HG03521 (cell line): Measurements from ENCODE around the gene RDM1.
"Not testable (repeated sequence)": the region's sequence is repeated elsewhere in the genome, so short reads cannot be mapped to it uniquely, and the experiment has no call there.

Experiments
- ATAC-seq: cut with Tn5 transposase; IDR thresholded peaks from one replicate; pipeline ENCODE4 v1.9.1; 2021; ENCODE audit warnings: mild to moderate bottlenecking, moderate library complexity; ENCODE audit not compliant: unreplicated experiment

Gene RDM1

GRCh38 chr17:35930211-35931065, at the start of gene RDM1:
TSS of gene RDM1 (minus strand) at chr17:35930773. CDS start at chr17:35930727, 46 bp downstream.
- peak; percentile 61 for ATAC-seq

- no peak for ATAC-seq
Observed at GRCh38 chr17:35978346-35978745, 47.8 kb upstream of the RDM1 start.

- ATAC-seq: no peak
Observed at GRCh38 chr17:35977509-35977908, 46.9 kb upstream of the RDM1 start.

GRCh38 chr17:35973333-35974260, 43.0 kb upstream of the RDM1 start:
- ATAC-seq: no peak

GRCh38 chr17:35972945-35973332, 42.4 kb upstream of the RDM1 start:
- no peak for ATAC-seq

GRCh38 chr17:35972535-35972934, 42.0 kb upstream of the RDM1 start:
- no peak for ATAC-seq

GRCh38 chr17:35972066-35972465, 41.5 kb upstream of the RDM1 start:
- no peak for ATAC-seq

- no peak for ATAC-seq
Observed at GRCh38 chr17:35969558-35970380, 39.2 kb upstream of the RDM1 start.

GRCh38 chr17:35968520-35969054, 38.0 kb upstream of the RDM1 start:
- ATAC-seq: no peak

GRCh38 chr17:35965272-35965671, 34.7 kb upstream of the RDM1 start:
- ATAC-seq: no peak

GRCh38 chr17:35963663-35964062, 33.1 kb upstream of the RDM1 start:
- no peak for ATAC-seq

GRCh38 chr17:35953720-35954119, 23.1 kb upstream of the RDM1 start:
- no peak for ATAC-seq

- ATAC-seq: no peak
Observed at GRCh38 chr17:35949401-35949800, 18.8 kb upstream of the RDM1 start.

GRCh38 chr17:35948092-35948491, 17.5 kb upstream of the RDM1 start:
- ATAC-seq: no peak

- ATAC-seq: no peak
Observed at GRCh38 chr17:35947156-35947585, 16.6 kb upstream of the RDM1 start.

- ATAC-seq: no peak
Observed at GRCh38 chr17:35944151-35944550, 13.6 kb upstream of the RDM1 start.

GRCh38 chr17:35943537-35943936, 13.0 kb upstream of the RDM1 start, which contains the start of gene LYZL6:
TSS of gene LYZL6 (minus strand) at chr17:35943713. CDS start at chr17:35939356, 4,357 bp downstream.
- no peak for ATAC-seq

GRCh38 chr17:35942588-35943186, 12.1 kb upstream of the RDM1 start:
- ATAC-seq: no peak

- ATAC-seq: not testable (repeated sequence)
Observed at GRCh38 chr17:35938492-35938891, 7.9 kb upstream of the RDM1 start.

GRCh38 chr17:35936063-35936462, 5.5 kb upstream of the RDM1 start:
- ATAC-seq: no peak
